HepG2 (cell line): ENCODE data around the gene PHKG2. TPM values are rescaled to one million over a fixed set of nuclear protein-coding genes. Genes with fewer than 3 reads are reported as not detected.

Experiments
- BATF2 ChIP-seq: sonication (generic); formaldehyde crosslinking; IDR thresholded peaks from 2 replicates; pipeline ENCODE4 v1.8.0; 2022; ENCODE audit warnings: mild to moderate bottlenecking, missing genetic modification reagents, moderate library complexity
- CBX5 ChIP-seq: sonication (generic); formaldehyde crosslinking; IDR thresholded peaks from 2 replicates; pipeline ENCODE4 v1.4.0; 2020; ENCODE audit warnings: missing genetic modification reagents, borderline replicate concordance
- CREB3 ChIP-seq: sonication (generic); formaldehyde crosslinking; IDR thresholded peaks from 2 replicates; pipeline ENCODE4 v1.5.0; 2020; ENCODE audit warnings: missing genetic modification reagents
- DRAP1 ChIP-seq: IDR thresholded peaks from 2 replicates; pipeline ENCODE4 v1.6.1; 2016; ENCODE audit warnings: missing genetic modification reagents, missing compliant biosample characterization
- HNF4A ChIP-seq: sonication (generic); formaldehyde crosslinking; IDR thresholded peaks from 2 replicates; pipeline ENCODE4 v1.4.0; 2020; ENCODE audit warnings: missing genetic modification reagents
- ISL2 ChIP-seq: sonication (generic); formaldehyde crosslinking; IDR thresholded peaks from 2 replicates; pipeline ENCODE4 v1.5.0; 2020; ENCODE audit warnings: missing genetic modification reagents
- PPARG ChIP-seq: conservative IDR thresholded peaks from 2 replicates; pipeline ENCODE4 v1.6.1; 2016; ENCODE audit warnings: missing biosample characterization, missing genetic modification reagents
- SETDB1 ChIP-seq: sonication (generic); formaldehyde crosslinking; IDR thresholded peaks from 2 replicates; pipeline ENCODE4 v1.5.1; 2020; ENCODE audit warnings: missing genetic modification reagents, mild to moderate bottlenecking, borderline replicate concordance
- SOX6 ChIP-seq, 2 experiments: fragments of 450-650 bp in 1 of 2; sonication (generic) in 1 of 2; formaldehyde crosslinking in 1 of 2; IDR thresholded peaks; 2 replicates each; pipeline versions ENCODE4 v1.4.0 to v1.6.1; 2017 to 2020; ENCODE audit warnings: antibody characterized with exemption in 1 of 2, mild to moderate bottlenecking in 1 of 2, missing genetic modification reagents in 1 of 2
- TCF7L2 ChIP-seq: IDR thresholded peaks from 2 replicates; pipeline ENCODE4 v1.6.1; 2011; ENCODE audit warnings: mild to moderate bottlenecking, low read depth, low read length, moderate library complexity
- THAP11 ChIP-seq: IDR thresholded peaks from 2 replicates; pipeline ENCODE4 v1.6.1; 2016; ENCODE audit warnings: missing biosample characterization, missing genetic modification reagents
- XRCC5 ChIP-seq: fragments of 200-400 bp; formaldehyde crosslinking; optimal IDR thresholded peaks from 2 replicates; pipeline ENCODE3; 2017; ENCODE audit warnings: mild to moderate bottlenecking, low read length
- YEATS4 ChIP-seq: sonication (generic); formaldehyde crosslinking; IDR thresholded peaks from 2 replicates; pipeline ENCODE4 v1.4.0; 2020; ENCODE audit warnings: missing genetic modification reagents, borderline replicate concordance
- ZBTB7A ChIP-seq: sonication (generic); formaldehyde crosslinking; IDR thresholded peaks from 2 replicates; pipeline ENCODE4 v1.8.0; 2022; ENCODE audit warnings: mild to moderate bottlenecking, missing genetic modification reagents
- ZNF232 ChIP-seq: sonication (generic); formaldehyde crosslinking; IDR thresholded peaks from 2 replicates; pipeline ENCODE4 v1.4.0; 2020; ENCODE audit warnings: missing genetic modification reagents, borderline replicate concordance
- ZNF234 ChIP-seq: sonication (generic); formaldehyde crosslinking; conservative IDR thresholded peaks from 2 replicates; pipeline ENCODE4 v1.5.1; 2020; ENCODE audit warnings: mild to moderate bottlenecking, missing genetic modification reagents
- ZNF235 ChIP-seq: sonication (generic); formaldehyde crosslinking; IDR thresholded peaks from 2 replicates; pipeline ENCODE4 v1.8.1; 2023; ENCODE audit warnings: mild to moderate bottlenecking, missing genetic modification reagents, borderline replicate concordance
- ZNF260 ChIP-seq: sonication (generic); formaldehyde crosslinking; IDR thresholded peaks from 2 replicates; pipeline ENCODE4 v1.4.0; 2020; ENCODE audit warnings: missing genetic modification reagents, low read depth, mild to moderate bottlenecking, borderline replicate concordance
- ZNF274 ChIP-seq: sonication (generic); formaldehyde crosslinking; IDR thresholded peaks from 2 replicates; pipeline ENCODE4 v1.5.1; 2020; ENCODE audit warnings: mild to moderate bottlenecking, missing genetic modification reagents
- ZNF331 ChIP-seq: sonication (generic); formaldehyde crosslinking; IDR thresholded peaks from 2 replicates; pipeline ENCODE4 v1.4.0; 2020; ENCODE audit warnings: missing genetic modification reagents
- ZNF605 ChIP-seq: sonication (generic); formaldehyde crosslinking; IDR thresholded peaks from 2 replicates; pipeline ENCODE4 v1.8.0; 2022; ENCODE audit warnings: mild to moderate bottlenecking, missing genetic modification reagents
- ZNF766 ChIP-seq: sonication (generic); formaldehyde crosslinking; IDR thresholded peaks from 2 replicates; pipeline ENCODE4 v1.5.0; 2020; ENCODE audit warnings: missing genetic modification reagents, borderline replicate concordance
- ZNF883 ChIP-seq: sonication (generic); formaldehyde crosslinking; IDR thresholded peaks from 2 replicates; pipeline ENCODE4 v1.5.1; 2020; ENCODE audit warnings: mild to moderate bottlenecking, missing genetic modification reagents; ENCODE audit errors: not compliant biosample characterization
- ZSCAN30 ChIP-seq: sonication (generic); formaldehyde crosslinking; IDR thresholded peaks from 2 replicates; pipeline ENCODE4 v1.5.0; 2020; ENCODE audit warnings: mild to moderate bottlenecking, missing genetic modification reagents
- polyA plus RNA-seq, 8 experiments: library from polyadenylated mRNA; depleted of rRNA in 3 of 8; stranded (reverse) in 7 of 8; unstranded in 1 of 8; fragments of >200 nt; fragmentation: Illumina TruSeq in 4 of 8; extraction: Trizol in 4 of 8; gene quantifications; 2 replicates each; pipeline versions ENCODE4 v1.2.1 to v1.2.3, GENCODE V29; 2011 to 2016; ENCODE audit warnings: low read depth in 4 of 8, missing spikeins in 1 of 8, mixed read lengths in 1 of 8; ENCODE audit not compliant: insufficient read depth in 1 of 8
- total RNA-seq, 5 experiments: library from RNA; depleted of rRNA; stranded (reverse); fragments of >200 nt; fragmentation: Illumina TruSeq; extraction: Trizol; gene quantifications; 2 replicates each; pipeline ENCODE4 v1.2.3, GENCODE V29; 2016; ENCODE audit warnings: low read depth in 1 of 5
- TF ChIP-seq, protein P1 (sequence below): sonication (generic); formaldehyde crosslinking; IDR thresholded peaks from 2 replicates; pipeline ENCODE4 v1.5.0; 2020; ENCODE audit warnings: missing genetic modification reagents
- TF ChIP-seq, protein P2 (sequence below): sonication (generic); formaldehyde crosslinking; IDR thresholded peaks from 2 replicates; pipeline ENCODE4 v1.4.0; 2020; ENCODE audit warnings: missing genetic modification reagents, mild to moderate bottlenecking, borderline replicate concordance

Gene PHKG2
- total and polyA plus RNA-seq, 2 of the 13 experiments (the other 11 are each of a cell fraction or from before 2014, with no cell fraction given) = 37.4 to 42.1 TPM

GRCh38 chr16:30761427-30761927 lies 13.3 kb downstream of the PHKG2 start (continued):
- no peak for TF ChIP-seq DRAP1 (CRISPR knock-in tag)
- no peak for TF ChIP-seq ZNF883 (CRISPR knock-in tag)
- peak; percentile 2; the same call in 1 of the 2 replicates for TF ChIP-seq ZNF274 (CRISPR knock-in tag)
- 0 out of 2 replicates have a peak, but pooled peaks have one; percentile 1 for TF ChIP-seq PPARG (CRISPR knock-in tag)
- TF ChIP-seq YEATS4 (CRISPR knock-in tag) = peak; percentile 10; the same call in 1 of the 2 replicates
- 0 out of 2 replicates have a peak, but pooled peaks have one; percentile 29 for TF ChIP-seq ZNF766
- no peak for TF ChIP-seq ISL2
- no peak for TF ChIP-seq TCF7L2
- no peak for TF ChIP-seq ZNF232 (CRISPR knock-in tag)
- no peak for TF ChIP-seq ZNF331
- no peak for TF ChIP-seq XRCC5
- TF ChIP-seq, protein P1, sequence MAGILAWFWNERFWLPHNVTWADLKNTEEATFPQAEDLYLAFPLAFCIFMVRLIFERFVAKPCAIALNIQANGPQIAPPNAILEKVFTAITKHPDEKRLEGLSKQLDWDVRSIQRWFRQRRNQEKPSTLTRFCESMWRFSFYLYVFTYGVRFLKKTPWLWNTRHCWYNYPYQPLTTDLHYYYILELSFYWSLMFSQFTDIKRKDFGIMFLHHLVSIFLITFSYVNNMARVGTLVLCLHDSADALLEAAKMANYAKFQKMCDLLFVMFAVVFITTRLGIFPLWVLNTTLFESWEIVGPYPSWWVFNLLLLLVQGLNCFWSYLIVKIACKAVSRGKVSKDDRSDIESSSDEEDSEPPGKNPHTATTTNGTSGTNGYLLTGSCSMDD = no peak
- no peak for TF ChIP-seq ZNF260 (CRISPR knock-in tag)
- no peak for TF ChIP-seq HNF4A (CRISPR knock-in tag)
- TF ChIP-seq, protein P2, sequence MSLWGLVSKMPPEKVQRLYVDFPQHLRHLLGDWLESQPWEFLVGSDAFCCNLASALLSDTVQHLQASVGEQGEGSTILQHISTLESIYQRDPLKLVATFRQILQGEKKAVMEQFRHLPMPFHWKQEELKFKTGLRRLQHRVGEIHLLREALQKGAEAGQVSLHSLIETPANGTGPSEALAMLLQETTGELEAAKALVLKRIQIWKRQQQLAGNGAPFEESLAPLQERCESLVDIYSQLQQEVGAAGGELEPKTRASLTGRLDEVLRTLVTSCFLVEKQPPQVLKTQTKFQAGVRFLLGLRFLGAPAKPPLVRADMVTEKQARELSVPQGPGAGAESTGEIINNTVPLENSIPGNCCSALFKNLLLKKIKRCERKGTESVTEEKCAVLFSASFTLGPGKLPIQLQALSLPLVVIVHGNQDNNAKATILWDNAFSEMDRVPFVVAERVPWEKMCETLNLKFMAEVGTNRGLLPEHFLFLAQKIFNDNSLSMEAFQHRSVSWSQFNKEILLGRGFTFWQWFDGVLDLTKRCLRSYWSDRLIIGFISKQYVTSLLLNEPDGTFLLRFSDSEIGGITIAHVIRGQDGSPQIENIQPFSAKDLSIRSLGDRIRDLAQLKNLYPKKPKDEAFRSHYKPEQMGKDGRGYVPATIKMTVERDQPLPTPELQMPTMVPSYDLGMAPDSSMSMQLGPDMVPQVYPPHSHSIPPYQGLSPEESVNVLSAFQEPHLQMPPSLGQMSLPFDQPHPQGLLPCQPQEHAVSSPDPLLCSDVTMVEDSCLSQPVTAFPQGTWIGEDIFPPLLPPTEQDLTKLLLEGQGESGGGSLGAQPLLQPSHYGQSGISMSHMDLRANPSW (CRISPR knock-in tag) = no peak
- TF ChIP-seq ZBTB7A (CRISPR knock-in tag) = peak; percentile 63
- TF ChIP-seq CREB3 (CRISPR knock-in tag) = no peak
- TF ChIP-seq THAP11 (CRISPR knock-in tag) = no peak
- no peak for TF ChIP-seq ZSCAN30 (CRISPR knock-in tag)
- no peak for TF ChIP-seq SOX6 (IDR thresholded peaks at IDR 0.05)
- TF ChIP-seq SOX6 (CRISPR knock-in tag; IDR thresholded peaks at IDR 0.05) = no peak
- peak; percentile 90; the same call in 1 of the 2 replicates for TF ChIP-seq BATF2 (CRISPR knock-in tag)
- TF ChIP-seq ZNF605 = no peak; the same call in 1 of the 2 replicates
- no peak for TF ChIP-seq ZNF235 (CRISPR knock-in tag)
- no peak for TF ChIP-seq SETDB1
- no peak for TF ChIP-seq CBX5 (CRISPR knock-in tag)
- TF ChIP-seq ZNF234 (CRISPR knock-in tag) = no peak
